GM12878 (cell line): ENCODE measurements around the gene PTPRJ. TPM values are rescaled to one million over a fixed set of nuclear protein-coding genes. Genes with fewer than 3 reads are reported as not detected.

Experiments
- ATAC-seq: fragments of 200-7000 bp; cut with Tn5 transposase; 3 replicates; pipeline ENCODE4 v1.9.1; 2020; ENCODE audit warnings: mild to moderate bottlenecking, moderate library complexity
- BruUV-seq: library from RNA; stranded (reverse); fragments of 400-500 nt; replicated peaks from 2 replicates; lab custom pipeline; 2021; lab: Mats Ljungman, UMichigan
- CTCF ChIA-PET: fragments of 300-600 bp; sonication (Branson Sonifier 250); formaldehyde crosslinking; extraction: SDS; loops from one replicate; lab custom pipeline; 2021; ENCODE audit warnings: inconsistent platforms; lab: Yijun Ruan, JAX
- POLR2A ChIA-PET: fragments of 350-600 bp; formaldehyde crosslinking; extraction: SDS; loops from one replicate; lab custom pipeline; 2021; ENCODE audit warnings: inconsistent platforms; lab: Charles Lee
- RAD21 ChIA-PET: fragments of 300-600 bp; sonication (Branson Sonifier 250); formaldehyde crosslinking; loops from one replicate; lab custom pipeline; 2023; ENCODE audit warnings: antibody characterized with exemption; ENCODE audit not compliant: unreplicated experiment; lab: Charles Lee
- SMC1A ChIA-PET: fragments of 300-600 bp; sonication (Branson Sonifier 250); formaldehyde crosslinking; loops from one replicate; lab custom pipeline; 2023; ENCODE audit not compliant: unreplicated experiment, uncharacterized antibody; lab: Charles Lee
- DNase-seq: peaks from one replicate; pipeline ENCODE4 v3.0.0-alpha.2; 2011; ENCODE audit warnings: low read depth, low spot score
- FAIRE-seq: peaks from 3 replicates; lab custom pipeline; 2011; peaks lifted over from hg19 to GRCh38; lab: Jason Lieb, UNC
- H2AFZ ChIP-seq: 2 replicates; pipeline ENCODE4 v1.6.0; 2011; ENCODE audit warnings: low read depth, low read length, control low read depth; ENCODE audit not compliant: control insufficient read depth
- H3K27ac ChIP-seq: 2 replicates; pipeline ENCODE4 v1.5.1; 2011; ENCODE audit warnings: control low read depth; ENCODE audit not compliant: control insufficient read depth, insufficient read depth
- H3K27me3 ChIP-seq, 2 experiments: replicated peaks in 1 of 2; 2 replicates each; pipeline versions ENCODE4 v1.6.0 to v1.6.1; 2011; ENCODE audit warnings: low read length in 1 of 2; ENCODE audit not compliant: control insufficient read depth in 2 of 2, insufficient read depth in 2 of 2
- H3K36me3 ChIP-seq, 2 experiments: 2 replicates each; pipeline ENCODE4 v1.5.1; 2011; ENCODE audit warnings: low read length in 1 of 2; ENCODE audit not compliant: control insufficient read depth in 2 of 2, insufficient read depth in 2 of 2
- H3K4me1 ChIP-seq: 2 replicates; pipeline ENCODE4 v1.6.1; 2011; ENCODE audit warnings: mild to moderate bottlenecking, low read length, moderate library complexity, mixed read lengths; ENCODE audit not compliant: control insufficient read depth, insufficient read depth
- H3K4me2 ChIP-seq: 2 replicates; pipeline ENCODE4 v1.6.0; 2011; ENCODE audit warnings: control low read depth; ENCODE audit not compliant: control insufficient read depth, insufficient read depth
- H3K4me3 ChIP-seq: fragments of 200-600 bp; sonication (generic); 2 replicates; pipeline ENCODE4 v1.5.1; 2016
- H3K79me2 ChIP-seq: 2 replicates; pipeline ENCODE4 v1.6.0; 2011; ENCODE audit warnings: low read length; ENCODE audit not compliant: control insufficient read depth, insufficient read depth
- H3K9ac ChIP-seq: 2 replicates; pipeline ENCODE4 v1.8.0; 2011; ENCODE audit warnings: low read length, control low read depth, mixed read lengths; ENCODE audit not compliant: control insufficient read depth, insufficient read depth
- H3K9me3 ChIP-seq: replicated peaks from 3 replicates; pipeline ENCODE4 v1.5.1; 2011; ENCODE audit warnings: mild to moderate bottlenecking, low read length; ENCODE audit not compliant: control insufficient read depth, insufficient read depth
- H4K20me1 ChIP-seq: 2 replicates; pipeline ENCODE4 v1.6.0; 2011; ENCODE audit not compliant: control insufficient read depth, insufficient read depth
- NFXL1 ChIP-seq: fragments of 450-650 bp; IDR thresholded peaks from 2 replicates; pipeline ENCODE4 v1.6.1; 2017; ENCODE audit warnings: antibody characterized with exemption, mild to moderate bottlenecking, borderline replicate concordance
- NR2C2 ChIP-seq: IDR thresholded peaks from 2 replicates; pipeline ENCODE4 v1.6.1; 2011; ENCODE audit warnings: borderline replicate concordance, low read depth; ENCODE audit not compliant: control insufficient read depth, insufficient read length
- NRF1 ChIP-seq: conservative IDR thresholded peaks from 2 replicates; pipeline ENCODE4 v1.6.1; 2011; ENCODE audit warnings: mild to moderate bottlenecking, low read depth, low read length, improper control_type of control experiment
- RELB ChIP-seq: fragments of 450-650 bp; IDR thresholded peaks from 2 replicates; pipeline ENCODE4 v1.6.1; 2017; ENCODE audit warnings: low read depth, mild to moderate bottlenecking, moderate library complexity
- SMARCA5 ChIP-seq: fragments of 450-650 bp; IDR thresholded peaks from 2 replicates; pipeline ENCODE4 v1.6.1; 2017; ENCODE audit warnings: mild to moderate bottlenecking
- SMC3 ChIP-seq: IDR thresholded peaks from 2 replicates; pipeline ENCODE4 v1.6.1; 2011; ENCODE audit warnings: low read length, improper control_type of control experiment, borderline replicate concordance
- SP1 ChIP-seq: IDR thresholded peaks from one replicate; pipeline ENCODE4 v1.6.1; 2011; ENCODE audit warnings: low read depth, low read length
- SUZ12 ChIP-seq: fragments of 200-600 bp; sonication (generic); IDR thresholded peaks from one replicate; pipeline ENCODE4 v1.6.1; 2018; ENCODE audit warnings: antibody characterized with exemption, mild to moderate bottlenecking; ENCODE audit not compliant: unreplicated experiment
- ZBTB40 ChIP-seq: fragments of 450-650 bp; IDR thresholded peaks from 2 replicates; pipeline ENCODE4 v1.6.1; 2016; ENCODE audit warnings: mild to moderate bottlenecking, moderate library complexity, borderline replicate concordance
- WGBS: methylation state at CpG from one replicate; pipeline ENCODE4 v1.1.6; 2016; ENCODE audit warnings: low lambda C conversion rate; ENCODE audit not compliant: insufficient replicate concordance, insufficient coverage; ENCODE audit errors: missing lambda C conversion rate; 5-methylcytosine and 5-hydroxymethylcytosine counted together
- in situ Hi-C: fragments of 300-500 bp; cut with MboI; formaldehyde crosslinking; loops from 9 replicates; pipeline ENCODE4 v1.14.3; 2018; ENCODE audit warnings: mixed read lengths
- intact Hi-C: fragments of 100-400 bp; cut with micrococcal nuclease; formaldehyde crosslinking; loops from one replicate; pipeline ENCODE4 v1.14.2; 2022; ENCODE audit not compliant: unreplicated experiment
- polyA plus RNA-seq, 11 experiments: library from polyadenylated mRNA; depleted of rRNA in 4 of 11; unstranded in 6 of 11; stranded (reverse) in 5 of 11; fragments of >200 nt; fragmentation: Nextera tagmentation in 4 of 11; fragmentation: Illumina TruSeq in 1 of 11; extraction: Ambion mirVana in 4 of 11; extraction: Trizol in 1 of 11; gene quantifications; 1 replicate in 1 of 11; 2 replicates in 10 of 11; pipeline versions ENCODE4 v1.2.1 to v1.2.3, GENCODE V29; 2011 to 2016; ENCODE audit warnings: inconsistent platforms in 2 of 11, missing spikeins in 2 of 11, low read depth in 1 of 11
- total RNA-seq, 4 experiments: library from RNA; depleted of rRNA in 3 of 4; stranded (reverse); fragments of >200 nt in 3 of 4; fragmentation: Illumina TruSeq in 1 of 4; extraction: Trizol in 1 of 4; gene quantifications; 2 replicates each; pipeline versions ENCODE4 v1.2.1 to v1.2.3, GENCODE V29; 2013 to 2021
- TF ChIP-seq, protein P1 (sequence below): fragments of 450-650 bp; IDR thresholded peaks from 2 replicates; pipeline ENCODE4 v1.6.1; 2014; ENCODE audit warnings: mild to moderate bottlenecking
- TF ChIP-seq, protein P2 (sequence below): IDR thresholded peaks from 2 replicates; pipeline ENCODE4 v1.6.1; 2011; ENCODE audit warnings: borderline replicate concordance, low read depth, mild to moderate bottlenecking, moderate library complexity, low read length; ENCODE audit not compliant: insufficient read depth, poor library complexity, severe bottlenecking

Gene PTPRJ
- total and polyA plus RNA-seq, 10 of the 15 experiments (the other 5 are each of a cell fraction or from before 2014, with no cell fraction given) = 0.22 to 22.4 (median 7.4) TPM

- H3K79me2 ChIP-seq = peaks cover 5% of the 10 kb centered on the region
- no peaks in the 10 kb centered on the region for H3K27me3 ChIP-seq
- H3K4me3 ChIP-seq = peak overlapping the region; percentile 37; the same call in 1 of the 2 replicates
- in situ Hi-C loops = loop anchor here (5.0 to 10.0 kb wide), 3 partner anchors 117 to 262 kb away; partner anchors contain the start of gene NUP160
- no peaks in the 10 kb centered on the region; the same call in 1 of the 2 replicates for H4K20me1 ChIP-seq
- intact Hi-C loops = loop anchor here (5.0 kb wide), 2 partner anchors 102 to 127 kb away; partner anchors contain the start of gene PTPRJ
- peak overlapping the region; percentile 82 for H3K4me2 ChIP-seq
- peak overlapping the region; percentile 9; the same call in 1 of the 2 replicates for H3K9ac ChIP-seq
- RAD21 ChIA-PET = interaction anchor here (0.7 to 8.2 kb wide), 13 partner anchors 53 to 259 kb away, joined by 3 to 171 read pairs (median 5); no protein-coding TSS in a partner anchor
- H3K4me1 ChIP-seq = peaks cover 45% of the 10 kb centered on the region
- SMC1A ChIA-PET = interaction anchor here (1.0 to 11.3 kb wide), 13 partner anchors 11 to 255 kb away, joined by 3 to 234 read pairs (median 3); partner anchors contain the start of gene PTPRJ
- FAIRE-seq (no peak), DNase-seq (no peak), ATAC-seq (peak; percentile 10; the same call in 2 of the 3 replicates)
- H2AFZ ChIP-seq = no peak overlapping the region
- POLR2A ChIA-PET = interaction anchor here (0.7 to 0.9 kb wide), 2 partner anchors 173 to 175 kb away, joined by 3 read pairs; no protein-coding TSS in a partner anchor
- CTCF ChIA-PET = interaction anchor here (0.5 to 10.9 kb wide), 21 partner anchors 21 to 497 kb away, joined by 3 to 244 read pairs (median 4); no protein-coding TSS in a partner anchor
- BruUV-seq = no TSS peak
- 0 out of 4 replicates have a peak, but pooled peaks cover 0 to 6% of the 10 kb centered on the region in 2 experiments for H3K36me3 ChIP-seq
- WGBS = 41% methylated on average over 5 of the region's 5 CpGs
- peak overlapping the region; percentile 57 for H3K27ac ChIP-seq
- no peaks in the 10 kb centered on the region; the same call in 2 of the 3 replicates for H3K9me3 ChIP-seq
- TF ChIP-seq RELB (no peak), SMARCA5 (no peak), SUZ12 (no peak), ZBTB40 (no peak), NRF1 (no peak), NR2C2 (no peak), SP1 (no peak), NFXL1 (no peak), SMC3 (peak; percentile 17; the same call in 1 of the 2 replicates)
- TF ChIP-seq, protein P1, sequence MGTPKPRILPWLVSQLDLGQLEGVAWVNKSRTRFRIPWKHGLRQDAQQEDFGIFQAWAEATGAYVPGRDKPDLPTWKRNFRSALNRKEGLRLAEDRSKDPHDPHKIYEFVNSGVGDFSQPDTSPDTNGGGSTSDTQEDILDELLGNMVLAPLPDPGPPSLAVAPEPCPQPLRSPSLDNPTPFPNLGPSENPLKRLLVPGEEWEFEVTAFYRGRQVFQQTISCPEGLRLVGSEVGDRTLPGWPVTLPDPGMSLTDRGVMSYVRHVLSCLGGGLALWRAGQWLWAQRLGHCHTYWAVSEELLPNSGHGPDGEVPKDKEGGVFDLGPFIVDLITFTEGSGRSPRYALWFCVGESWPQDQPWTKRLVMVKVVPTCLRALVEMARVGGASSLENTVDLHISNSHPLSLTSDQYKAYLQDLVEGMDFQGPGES = no peak
- TF ChIP-seq, protein P2, sequence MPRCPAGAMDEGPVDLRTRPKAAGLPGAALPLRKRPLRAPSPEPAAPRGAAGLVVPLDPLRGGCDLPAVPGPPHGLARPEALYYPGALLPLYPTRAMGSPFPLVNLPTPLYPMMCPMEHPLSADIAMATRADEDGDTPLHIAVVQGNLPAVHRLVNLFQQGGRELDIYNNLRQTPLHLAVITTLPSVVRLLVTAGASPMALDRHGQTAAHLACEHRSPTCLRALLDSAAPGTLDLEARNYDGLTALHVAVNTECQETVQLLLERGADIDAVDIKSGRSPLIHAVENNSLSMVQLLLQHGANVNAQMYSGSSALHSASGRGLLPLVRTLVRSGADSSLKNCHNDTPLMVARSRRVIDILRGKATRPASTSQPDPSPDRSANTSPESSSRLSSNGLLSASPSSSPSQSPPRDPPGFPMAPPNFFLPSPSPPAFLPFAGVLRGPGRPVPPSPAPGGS = no peak
These were observed 128.8 kb downstream of the PTPRJ start for GRCh38 chr11:48109046-48109666.
